ENCODE data around the gene RNASEH2B. TPM values are rescaled to one million over a fixed set of nuclear protein-coding genes. Genes with fewer than 3 reads are reported as not detected.

RNASEH2B gene
- total and polyA plus RNA-seq, 2 of the 8 experiments (the other 6 are each of a cell fraction or from before 2014, with no cell fraction given): 19.3 to 43.9 TPM

DNA sequence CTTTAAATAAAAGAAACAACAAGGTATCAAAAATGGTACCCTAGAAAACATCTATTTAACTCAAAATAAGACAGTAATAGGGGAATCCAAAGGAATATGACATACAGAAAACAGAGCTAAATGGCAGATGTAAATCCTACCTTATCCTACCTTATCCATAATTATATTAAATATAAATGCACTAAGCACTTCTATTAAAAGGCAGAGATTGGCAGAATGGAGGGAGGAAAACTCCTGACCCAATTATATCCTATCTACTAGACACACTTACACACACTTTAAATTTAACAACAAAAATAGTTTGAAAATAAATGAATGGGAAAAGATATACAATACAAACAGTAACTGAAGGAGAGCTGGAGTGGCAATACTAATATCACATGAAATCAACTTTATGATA is 14.4 kb downstream of the RNASEH2B start:
- no peak overlapping the region for H2AFZ ChIP-seq (ENCODE audit: low read length)
- H4K20me1 ChIP-seq (replicated peaks in 1 of 2; ENCODE audit: control insufficient read depth in 1 of 2, insufficient read depth in 2 of 2, low read length in 2 of 2): no peaks in the 10 kb centered on the region
- H3K23me2 ChIP-seq (ENCODE audit: low read depth, low read length): no peaks in the 10 kb centered on the region
- no peak overlapping the region for H2BK15ac ChIP-seq (ENCODE audit: low read length)
- H3K9me3 ChIP-seq (ENCODE audit: insufficient read depth in 2 of 2, low read depth in 1 of 2, low read length in 1 of 2): peaks cover 24 to 28% of the 10 kb centered on the region in 2 experiments
- H3K9ac ChIP-seq (replicated peaks in 1 of 4; ENCODE audit: extremely low read depth in 1 of 4, low read depth in 3 of 4, low read length in 3 of 4): no peak overlapping the region
- no peak overlapping the region for H2BK120ac ChIP-seq (replicated peaks; ENCODE audit: low read depth, low read length)
- H3K79me1 ChIP-seq (ENCODE audit: low read depth, low read length): no peaks in the 10 kb centered on the region
- no peak overlapping the region for H2BK12ac ChIP-seq (ENCODE audit: low read depth, low read length)
- H3K27ac ChIP-seq (ENCODE audit: low read depth, low read length): no peak overlapping the region
- no peaks in the 10 kb centered on the region for H3K27me3 ChIP-seq (replicated peaks in 1 of 4; ENCODE audit: control insufficient read depth in 3 of 4, extremely low read depth in 1 of 4, insufficient read depth in 3 of 4, low read length in 3 of 4)
- no peaks in the 10 kb centered on the region; a peak in 1 of 7 replicates for H3K4me1 ChIP-seq (replicated peaks in 1 of 4; ENCODE audit: control insufficient read depth in 3 of 4, insufficient read depth in 4 of 4, low read length in 3 of 4)
- ChIA-PET POLR2A (ENCODE audit: partially characterized antibody) (no interaction called here), CTCF (ENCODE audit: partially characterized antibody) (no interaction called here)
- no peak overlapping the region for H3K18ac ChIP-seq (ENCODE audit: extremely low read depth, low read length)
- peaks cover 0 to 34% of the 10 kb centered on the region in 2 experiments; a peak in 2 of 4 replicates for H3K79me2 ChIP-seq (ENCODE audit: control insufficient read depth in 1 of 2, insufficient read depth in 2 of 2, low read length in 2 of 2)
- no peak overlapping the region for H2AK5ac ChIP-seq (ENCODE audit: low read depth, low read length)
- H3K4me2 ChIP-seq (ENCODE audit: insufficient read depth in 1 of 2, low read depth in 2 of 2, low read length in 2 of 2): no peak overlapping the region
- no peak overlapping the region for H2BK5ac ChIP-seq (ENCODE audit: low read depth, low read length)
- DNase-seq (ENCODE audit: low read depth in 1 of 2, low spot score in 2 of 2) (no peak), FAIRE-seq (no peak)
- no peak overlapping the region for H3K4me3 ChIP-seq (ENCODE audit: extremely low read depth in 1 of 4, insufficient read depth in 2 of 4, low read depth in 3 of 4, low read length in 4 of 4)
- no peak overlapping the region for H3K4ac ChIP-seq (replicated peaks; ENCODE audit: insufficient read length, low read depth, low read length)
- H4K8ac ChIP-seq (ENCODE audit: extremely low read depth, insufficient read depth, low read length): no peak overlapping the region
- no peak overlapping the region for H4K91ac ChIP-seq (replicated peaks; ENCODE audit: insufficient read length, low read length)
- no peak overlapping the region for H3K56ac ChIP-seq (replicated peaks; ENCODE audit: insufficient read length, low read depth, low read length)
- H3K14ac ChIP-seq (ENCODE audit: insufficient read length): no peak overlapping the region
- H4K5ac ChIP-seq (ENCODE audit: insufficient read length, low read depth, low read length): no peak overlapping the region
- no peak overlapping the region for H3K23ac ChIP-seq (ENCODE audit: insufficient read length)
- H3K36me3 ChIP-seq (ENCODE audit: control insufficient read depth in 2 of 4, insufficient read depth in 4 of 4, low read length in 3 of 4): peaks cover 0 to 11% (median 2%) of the 10 kb centered on the region in 4 experiments; a peak in 3 of 8 replicates
- H2BK20ac ChIP-seq (ENCODE audit: low read length): no peak overlapping the region
- TF ChIP-seq BCL11A (IDR thresholded peaks at IDR 0.05; ENCODE audit: low read depth in 2 of 2, low read length in 2 of 2) (no peak), EZH2 (IDR thresholded peaks at IDR 0.05; ENCODE audit: low read depth, low read length, severe bottlenecking) (no peak), TAF7 (optimal IDR thresholded peaks at IDR 0.05; ENCODE audit: borderline replicate concordance, low read depth, low read length) (no peak), SIN3A (conservative IDR thresholded peaks at IDR 0.05 in 1 of 2, IDR thresholded peaks at IDR 0.05 in 1 of 2; ENCODE audit: low read depth in 1 of 2, low read length in 2 of 2) (no peak), FOSL1 (IDR thresholded peaks at IDR 0.05; ENCODE audit: insufficient read depth, low read depth, low read length) (no peak), CHD1 (IDR thresholded peaks at IDR 0.05; ENCODE audit: low read depth, low read length) (no peak), HDAC6 (IDR thresholded peaks at IDR 0.05; ENCODE audit: low read depth, low read length) (no peak), EGR1 (IDR thresholded peaks at IDR 0.05; ENCODE audit: borderline replicate concordance, low read depth, low read length) (no peak), TCF12 (IDR thresholded peaks at IDR 0.05; ENCODE audit: low read depth, low read length) (no peak), BRCA1 (IDR thresholded peaks at IDR 0.05; ENCODE audit: low read depth, low read length) (no peak), NRF1 (IDR thresholded peaks at IDR 0.05; ENCODE audit: low read depth, low read length) (no peak), CREB1 (IDR thresholded peaks at IDR 0.05) (no peak), YY1 (IDR thresholded peaks at IDR 0.05; ENCODE audit: low read depth, low read length) (no peak)
- TF ChIP-seq, protein P1, sequence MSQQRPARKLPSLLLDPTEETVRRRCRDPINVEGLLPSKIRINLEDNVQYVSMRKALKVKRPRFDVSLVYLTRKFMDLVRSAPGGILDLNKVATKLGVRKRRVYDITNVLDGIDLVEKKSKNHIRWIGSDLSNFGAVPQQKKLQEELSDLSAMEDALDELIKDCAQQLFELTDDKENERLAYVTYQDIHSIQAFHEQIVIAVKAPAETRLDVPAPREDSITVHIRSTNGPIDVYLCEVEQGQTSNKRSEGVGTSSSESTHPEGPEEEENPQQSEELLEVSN (IDR thresholded peaks at IDR 0.05): no peak
- TF ChIP-seq, protein P2, sequence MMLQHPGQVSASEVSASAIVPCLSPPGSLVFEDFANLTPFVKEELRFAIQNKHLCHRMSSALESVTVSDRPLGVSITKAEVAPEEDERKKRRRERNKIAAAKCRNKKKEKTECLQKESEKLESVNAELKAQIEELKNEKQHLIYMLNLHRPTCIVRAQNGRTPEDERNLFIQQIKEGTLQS (IDR thresholded peaks at IDR 0.05; ENCODE audit: insufficient read depth, low read depth, low read length): no peak

All from H1 (cell line).